Lower leg skin (tissue), 3 donors: ENCODE data around the gene GRM8.

Experiments used
- POLR2A ChIP-seq, 2 donors: fragments of 450-650 bp; IDR thresholded peaks; one replicate each; pipeline ENCODE4 v1.6.1; 2016 to 2017; ENCODE audit warnings: antibody characterized with exemption in 2 of 2, mild to moderate bottlenecking in 1 of 2, moderate library complexity in 1 of 2
- TF ChIP-seq, protein P1 (sequence below), 3 donors: fragments of 450-650 bp; IDR thresholded peaks; one replicate each; pipeline ENCODE4 v1.5.1; 2016; ENCODE audit warnings: antibody characterized with exemption in 3 of 3, mild to moderate bottlenecking in 3 of 3, moderate library complexity in 2 of 3

DNA sequence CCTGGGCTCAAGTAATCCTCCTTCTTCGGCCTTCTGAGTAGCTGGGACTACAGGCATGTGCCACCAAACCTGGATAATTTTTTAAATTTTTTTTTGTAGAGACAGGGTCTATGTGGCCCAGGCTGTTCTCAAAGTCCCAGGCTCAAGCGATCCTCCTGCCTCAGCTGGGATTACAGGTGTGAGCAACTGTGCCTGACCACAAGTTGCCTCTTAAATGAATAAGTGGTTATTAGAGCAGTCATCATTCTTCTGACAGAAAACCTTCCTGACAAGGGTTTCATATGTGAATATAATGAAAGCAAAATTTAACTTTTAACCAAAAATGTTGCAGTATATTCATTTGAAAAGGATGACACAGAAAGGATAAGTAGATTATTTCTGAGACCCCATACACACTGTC lies 532.5 kb downstream of the GRM8 start:
- TF ChIP-seq, protein P1, sequence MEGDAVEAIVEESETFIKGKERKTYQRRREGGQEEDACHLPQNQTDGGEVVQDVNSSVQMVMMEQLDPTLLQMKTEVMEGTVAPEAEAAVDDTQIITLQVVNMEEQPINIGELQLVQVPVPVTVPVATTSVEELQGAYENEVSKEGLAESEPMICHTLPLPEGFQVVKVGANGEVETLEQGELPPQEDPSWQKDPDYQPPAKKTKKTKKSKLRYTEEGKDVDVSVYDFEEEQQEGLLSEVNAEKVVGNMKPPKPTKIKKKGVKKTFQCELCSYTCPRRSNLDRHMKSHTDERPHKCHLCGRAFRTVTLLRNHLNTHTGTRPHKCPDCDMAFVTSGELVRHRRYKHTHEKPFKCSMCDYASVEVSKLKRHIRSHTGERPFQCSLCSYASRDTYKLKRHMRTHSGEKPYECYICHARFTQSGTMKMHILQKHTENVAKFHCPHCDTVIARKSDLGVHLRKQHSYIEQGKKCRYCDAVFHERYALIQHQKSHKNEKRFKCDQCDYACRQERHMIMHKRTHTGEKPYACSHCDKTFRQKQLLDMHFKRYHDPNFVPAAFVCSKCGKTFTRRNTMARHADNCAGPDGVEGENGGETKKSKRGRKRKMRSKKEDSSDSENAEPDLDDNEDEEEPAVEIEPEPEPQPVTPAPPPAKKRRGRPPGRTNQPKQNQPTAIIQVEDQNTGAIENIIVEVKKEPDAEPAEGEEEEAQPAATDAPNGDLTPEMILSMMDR (IDR thresholded peaks at IDR 0.05): no peak
- no peak for TF ChIP-seq POLR2A (IDR thresholded peaks at IDR 0.05)
